ENCODE measurements around the gene BZW2.
"Not testable (repeated sequence)": the region's sequence is repeated elsewhere in the genome, so short reads cannot be mapped to it uniquely, and the experiment has no call there.

The BZW2 gene

DNA sequence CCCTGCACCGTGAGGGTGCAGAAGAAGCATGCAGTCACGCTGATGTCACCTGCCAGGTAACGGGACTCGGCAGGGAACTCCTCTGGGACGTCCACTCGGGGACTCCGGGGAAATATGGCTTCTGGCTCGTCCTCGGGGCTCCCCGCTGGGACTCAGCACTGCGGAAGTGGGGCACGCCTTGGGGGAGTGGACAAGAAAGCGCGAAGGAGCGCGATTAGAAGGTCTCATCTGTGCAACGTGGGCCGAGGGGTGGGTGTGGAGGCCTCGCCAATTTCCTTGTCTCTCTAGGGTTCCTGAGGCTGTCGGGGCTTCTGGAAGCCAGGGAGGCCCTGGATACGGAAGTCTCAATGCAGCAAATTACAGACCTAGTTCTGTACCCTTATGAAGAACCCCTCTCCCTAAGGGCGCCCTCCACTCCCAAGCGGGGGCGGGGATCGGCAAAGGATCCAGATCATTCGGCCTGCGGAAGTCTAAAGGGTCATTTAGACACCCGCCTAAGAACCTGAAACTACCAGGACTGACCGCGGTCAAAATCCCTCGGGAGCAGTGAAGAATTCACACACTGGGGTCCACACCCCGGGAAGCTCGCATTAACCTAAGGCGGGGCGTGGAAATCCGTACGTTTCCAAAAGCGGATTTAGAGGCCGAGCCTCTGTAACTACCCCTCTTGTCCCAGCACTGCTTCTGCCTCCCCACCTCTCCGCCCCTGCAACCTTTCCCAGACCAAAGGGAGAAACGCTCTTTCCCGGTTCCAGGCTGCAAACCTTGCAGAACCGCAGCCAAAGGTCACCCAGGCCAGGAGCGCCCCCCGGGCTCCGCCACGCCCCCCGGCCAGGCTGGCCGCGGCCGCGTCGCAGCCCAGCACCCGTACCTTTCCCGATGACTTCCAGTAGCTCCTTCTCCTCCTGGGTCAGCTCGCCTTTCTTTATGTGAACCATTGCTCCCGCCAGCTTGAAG, 1.1 kb upstream of the BZW2 start:
- peak; percentile 29 for DNase-seq (ENCODE audit: low spot score)

GRCh38 chr7:16646472-16647072, 591 bp downstream of the BZW2 start:
- DNase-seq (ENCODE audit: low spot score): peak; percentile 12

DNA sequence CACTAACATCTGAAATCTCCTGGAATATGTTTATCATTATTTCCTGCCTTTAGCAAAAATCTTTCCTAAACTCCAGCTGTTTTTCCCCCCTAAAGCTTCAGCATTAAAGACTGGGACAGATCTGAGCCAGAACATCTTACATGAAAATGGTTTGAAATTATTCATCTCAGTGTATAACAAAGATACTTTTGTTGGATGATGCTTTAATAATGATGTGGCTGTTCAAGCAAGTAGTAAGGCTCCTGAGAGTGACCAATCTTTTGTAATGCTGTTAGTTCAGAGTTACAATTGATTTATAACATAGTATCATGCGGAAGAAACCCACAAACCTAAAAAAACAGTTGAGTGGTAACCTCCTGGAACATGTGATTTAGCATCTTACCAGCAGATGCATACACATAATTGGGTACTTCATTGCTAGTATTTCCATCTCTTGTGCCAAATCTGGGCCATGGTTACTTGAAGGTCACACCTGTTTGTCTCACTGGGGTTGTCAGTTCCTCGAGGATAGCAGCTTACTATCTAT, 1.5 kb downstream of the BZW2 start:
- no peak for DNase-seq (ENCODE audit: low spot score)

DNA sequence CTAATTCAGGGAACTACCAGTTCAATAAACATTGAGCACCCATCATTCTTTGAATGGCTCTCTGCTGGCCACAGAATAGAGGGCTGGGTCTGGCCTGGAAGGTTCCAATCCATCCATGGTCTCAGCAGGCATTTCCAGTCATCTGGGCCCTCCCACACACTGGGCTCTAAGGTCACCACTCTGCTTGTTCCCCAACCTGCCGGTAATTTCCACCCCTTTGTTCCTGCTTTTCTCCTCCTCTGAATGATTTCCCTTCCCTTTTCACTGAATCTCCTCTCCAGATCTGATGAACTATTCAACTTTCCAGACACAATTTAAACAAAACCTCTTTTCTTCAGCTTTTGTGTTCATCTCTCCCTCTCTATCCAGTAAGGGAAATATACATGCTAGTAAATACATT, 2.6 kb downstream of the BZW2 start:
- DNase-seq (ENCODE audit: low spot score): no peak

DNA sequence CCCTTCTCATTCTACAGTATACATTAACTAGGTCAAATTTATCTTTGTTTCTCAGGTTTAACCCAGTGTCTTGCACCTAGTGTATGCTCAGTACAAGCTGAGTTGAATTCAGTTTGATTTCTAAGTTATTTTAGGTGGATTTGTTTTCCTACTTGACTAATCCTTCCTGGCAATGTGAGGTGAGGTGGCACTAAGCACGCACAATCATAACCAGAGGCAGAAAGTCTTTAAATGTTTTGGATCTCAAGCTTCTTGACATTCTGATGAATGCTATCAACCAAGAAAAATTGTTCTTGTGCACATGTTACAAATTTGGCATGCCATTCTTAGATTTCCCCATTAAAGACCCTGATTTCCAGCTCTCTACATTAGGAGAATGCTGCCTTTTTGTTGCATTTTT, 3.2 kb downstream of the BZW2 start:
- DNase-seq (ENCODE audit: low spot score): no peak

DNA sequence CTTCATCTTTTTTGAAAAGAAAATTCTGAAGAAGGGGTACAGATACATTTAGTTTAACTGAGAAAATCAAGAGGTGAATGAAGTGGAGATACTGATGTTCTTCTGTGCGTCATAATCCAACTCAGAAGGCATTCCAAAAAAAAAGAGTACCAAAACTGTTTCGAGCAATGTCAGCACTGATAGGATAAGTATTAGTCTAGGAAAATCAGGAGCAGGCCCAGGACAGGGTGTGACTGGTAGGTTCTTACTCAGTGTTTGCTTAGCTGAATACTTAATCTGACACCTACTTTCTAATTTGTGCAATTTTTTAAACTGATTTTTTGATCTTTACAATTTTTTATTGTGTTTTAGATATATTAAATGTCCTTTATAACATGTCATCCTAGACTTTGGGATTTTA, 4.3 kb downstream of the BZW2 start:
- no peak for DNase-seq (ENCODE audit: low spot score)

DNA sequence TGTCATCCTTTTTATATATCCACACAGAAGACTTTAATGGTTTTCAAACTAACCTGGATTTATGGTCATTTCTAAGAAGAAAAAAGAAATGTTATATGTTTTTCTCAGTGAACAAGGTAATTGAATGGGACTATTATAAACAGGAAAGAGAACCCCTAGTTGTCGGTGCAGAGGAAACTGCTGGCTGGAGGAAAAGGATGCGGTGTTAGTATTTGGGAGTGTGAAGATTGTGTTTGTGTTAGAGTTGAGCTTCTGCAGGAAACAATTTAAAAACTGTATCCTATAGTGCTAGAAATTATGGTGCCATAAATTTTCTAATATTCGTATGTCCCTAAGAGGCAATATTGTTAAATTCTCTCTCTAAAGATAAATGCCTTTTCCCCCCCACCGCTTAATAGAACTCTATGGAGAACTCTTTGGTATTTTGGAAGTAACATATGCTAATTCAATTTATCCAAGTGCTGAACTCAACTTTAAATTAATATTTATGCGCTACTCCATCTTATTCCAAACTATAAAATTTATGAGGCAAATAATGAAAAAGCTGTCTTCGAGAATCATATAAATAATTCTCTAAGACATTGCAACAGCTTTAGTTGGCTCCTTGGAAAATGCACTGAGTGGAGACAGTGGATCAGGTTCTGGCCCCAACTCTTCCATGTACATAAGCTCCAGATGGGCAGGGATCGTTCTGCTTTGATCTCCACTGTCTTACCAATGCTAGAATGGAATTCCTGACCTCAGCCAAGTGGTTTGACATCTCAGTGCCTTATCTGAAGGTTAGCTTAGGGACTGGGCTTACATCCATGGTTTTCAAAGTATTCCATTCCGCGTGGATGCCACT, 5.6 kb downstream of the BZW2 start:
- no peak for DNase-seq (ENCODE audit: low spot score)

- DNase-seq (ENCODE audit: low spot score): no peak
Observed at GRCh38 chr7:16652240-16652583, 6.2 kb downstream of the BZW2 start.

GRCh38 chr7:16652888-16653287, 6.9 kb downstream of the BZW2 start:
- DNase-seq (ENCODE audit: low spot score): no peak

DNA sequence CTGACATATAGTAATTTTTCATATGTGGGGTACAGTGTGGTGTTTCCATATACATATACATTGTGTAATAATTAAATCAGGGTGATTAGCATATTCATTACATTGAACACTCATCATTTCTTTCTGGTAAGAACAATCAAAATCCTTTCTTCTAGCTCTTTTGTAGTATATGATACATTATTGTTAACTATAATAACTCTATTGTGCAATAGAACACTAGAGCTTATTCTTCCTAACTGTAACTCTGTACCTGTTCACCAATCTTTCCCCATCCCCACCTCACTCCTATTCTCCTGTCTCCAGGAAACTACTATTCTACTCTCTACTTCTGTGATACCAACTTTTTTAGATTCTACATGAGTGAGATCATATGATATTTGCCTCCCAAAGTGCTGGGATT, 9.4 kb downstream of the BZW2 start:
- no peak for DNase-seq (ENCODE audit: low spot score)

DNA sequence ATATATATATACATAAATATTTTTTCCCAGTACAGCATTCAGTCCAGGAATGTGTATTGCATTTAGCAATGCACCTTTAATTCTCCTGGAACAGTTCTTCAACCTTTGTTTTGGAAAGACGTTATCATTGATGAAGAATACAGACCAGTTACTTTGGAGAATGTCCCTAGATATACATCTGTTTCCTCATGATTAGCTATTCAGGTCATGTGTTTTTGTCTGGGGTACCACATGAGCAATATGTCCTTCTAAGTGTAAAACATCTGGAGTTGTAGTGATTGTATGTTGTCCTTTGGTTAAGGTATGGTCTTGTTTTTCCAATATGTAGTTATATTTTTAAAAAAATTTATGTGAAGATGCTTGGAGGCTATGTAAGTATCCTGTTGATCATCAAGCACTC, 10.2 kb downstream of the BZW2 start:
- DNase-seq (ENCODE audit: low spot score): no peak

GRCh38 chr7:16657656-16658279, 11.8 kb downstream of the BZW2 start:
- no peak for DNase-seq (ENCODE audit: low spot score)

DNA sequence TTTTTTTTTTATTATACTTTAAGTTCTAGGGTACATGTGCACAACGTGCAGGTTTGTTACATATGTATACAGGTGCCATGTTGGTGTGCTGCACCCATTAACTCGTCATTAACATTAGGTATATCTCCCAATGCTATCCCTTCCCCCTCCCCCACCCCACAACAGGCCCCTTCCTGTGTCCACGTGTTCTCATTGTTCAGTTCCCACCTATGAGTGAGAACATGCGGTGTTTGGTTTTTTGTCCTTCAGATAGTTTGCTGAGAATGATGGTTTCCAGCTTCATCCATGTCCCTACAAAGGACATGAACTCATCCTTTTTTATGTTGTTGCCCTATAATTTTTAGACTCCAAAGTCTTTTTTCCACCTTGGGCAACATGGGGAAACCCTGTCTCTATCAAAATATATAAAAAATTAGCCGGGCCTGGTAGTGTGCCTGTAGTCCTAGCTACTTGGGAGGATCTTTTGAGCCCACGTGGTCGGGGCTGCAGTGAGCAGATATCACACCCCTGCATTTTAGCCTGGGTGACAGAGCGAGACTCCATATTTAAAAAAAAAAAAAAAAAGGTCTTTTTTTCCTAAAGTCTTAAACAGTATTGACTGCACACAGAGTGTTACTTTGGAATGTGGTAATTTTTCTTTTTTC, 14.0 kb downstream of the BZW2 start:
- not testable (repeated sequence) for DNase-seq (ENCODE audit: low spot score)

DNA sequence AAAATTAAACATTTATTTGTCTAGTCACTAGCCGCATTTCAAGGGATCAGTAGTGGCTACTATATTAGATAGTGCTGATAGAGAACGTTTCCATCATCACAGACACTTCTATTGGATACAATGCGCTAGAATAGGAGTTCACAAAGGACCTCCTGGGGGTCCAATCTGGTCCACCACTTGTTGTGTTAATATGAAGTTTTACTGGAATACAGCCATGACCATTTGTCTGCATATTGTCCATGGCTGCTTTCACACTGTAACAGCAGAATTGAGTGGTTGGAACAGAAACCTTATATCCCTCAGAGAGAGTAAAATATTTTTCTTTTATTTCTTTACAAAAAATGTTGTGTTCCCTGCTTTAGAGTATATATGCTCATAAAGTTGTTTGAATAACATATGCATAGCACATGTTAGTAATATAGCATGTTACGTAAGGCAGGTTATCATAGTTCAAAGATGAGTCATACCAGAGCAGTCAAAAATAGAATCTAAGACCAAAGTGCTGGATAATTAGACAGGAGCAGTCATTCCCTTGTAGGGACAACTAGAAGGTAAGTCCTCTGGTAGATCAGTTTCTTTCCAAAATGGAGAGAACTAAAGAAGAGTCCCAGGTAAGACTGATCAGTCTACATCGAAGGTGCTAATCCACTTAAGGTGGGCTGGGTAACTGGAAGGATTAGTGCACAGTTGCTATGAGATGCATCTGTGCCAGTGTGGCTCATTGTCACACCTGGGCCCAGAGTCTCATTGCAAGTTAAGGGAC, 14.9 kb downstream of the BZW2 start:
- no peak for DNase-seq (ENCODE audit: low spot score)

DNA sequence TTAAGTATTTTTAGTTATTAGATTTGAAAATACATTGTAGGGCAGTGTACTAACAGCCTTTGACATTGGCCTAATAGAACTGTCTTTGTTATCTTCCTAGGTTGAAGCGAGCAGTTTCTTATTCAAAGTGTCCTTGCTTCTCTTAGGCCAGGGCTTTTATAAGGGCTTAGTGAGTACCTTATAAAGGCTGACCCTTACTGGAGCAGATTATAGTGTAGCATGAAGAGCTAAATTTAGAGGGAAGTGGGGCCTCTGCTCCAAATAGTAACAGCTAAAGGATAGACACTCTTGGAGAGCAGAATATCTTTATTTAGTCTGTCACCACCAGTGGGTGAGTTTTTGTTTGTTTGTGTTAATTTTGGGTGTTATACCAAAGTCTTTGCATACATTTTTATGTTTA, 15.9 kb downstream of the BZW2 start:
- no peak for DNase-seq (ENCODE audit: low spot score)

GRCh38 chr7:16667355-16667754, 21.4 kb downstream of the BZW2 start:
- DNase-seq (ENCODE audit: low spot score): no peak

DNA sequence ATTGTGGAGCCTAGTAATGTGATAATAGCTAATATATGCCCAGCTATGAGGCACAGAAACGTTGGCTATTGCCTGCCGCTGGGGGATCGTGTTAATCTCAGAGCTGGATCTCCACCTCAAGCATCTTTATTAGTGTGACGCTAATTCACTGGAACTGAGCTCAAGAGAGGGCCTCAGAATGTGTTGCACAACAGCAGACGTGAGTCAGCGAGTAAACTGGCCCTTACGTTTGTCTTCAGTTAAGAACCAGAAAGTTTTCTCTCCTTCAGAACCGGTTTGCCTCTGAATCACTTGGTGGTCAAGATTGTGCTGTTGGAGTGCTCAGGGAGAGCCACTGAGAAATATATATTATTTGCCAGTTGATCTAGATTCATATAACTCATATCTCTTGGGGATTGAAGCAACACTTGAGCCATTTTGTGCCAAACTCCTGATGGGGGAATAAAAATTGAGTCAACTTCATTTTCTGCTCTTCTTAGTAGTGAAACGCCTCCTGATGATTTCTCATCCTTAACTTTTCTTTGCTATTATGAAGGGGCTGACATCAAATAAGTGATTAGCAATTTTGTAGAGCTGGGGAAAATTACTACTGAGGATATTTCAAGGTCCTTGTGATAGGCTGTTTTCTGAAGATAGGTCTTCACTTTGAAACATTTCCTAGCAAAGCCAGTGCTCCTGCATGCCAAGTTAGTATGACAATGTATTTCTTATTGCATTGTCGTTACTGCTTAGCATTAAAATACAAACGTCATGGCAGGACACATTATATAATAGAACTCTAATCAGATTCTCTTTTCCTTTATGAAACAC, 22.3 kb downstream of the BZW2 start:
- peak; percentile 39 for DNase-seq (ENCODE audit: low spot score)

- no peak for DNase-seq (ENCODE audit: low spot score)
Observed at GRCh38 chr7:16668978-16669377, 23.0 kb downstream of the BZW2 start.

DNA sequence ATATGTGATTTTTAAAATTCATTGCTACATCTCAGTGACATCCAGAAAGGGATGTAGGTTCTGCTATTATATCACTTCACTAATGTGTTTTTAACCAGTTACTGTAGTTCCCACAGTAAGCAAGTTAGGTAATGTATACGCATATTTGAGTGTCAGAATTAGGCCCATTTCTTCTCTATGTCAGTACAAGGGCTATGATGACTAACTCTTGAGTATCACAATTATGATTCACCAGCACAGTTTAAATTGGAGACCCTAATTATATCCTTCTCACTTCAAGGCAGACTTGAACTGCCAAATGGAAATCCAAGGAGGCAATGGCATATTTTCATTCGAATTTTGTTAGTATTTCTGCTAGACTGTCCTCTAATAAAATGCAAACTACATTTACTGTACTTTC, 23.6 kb downstream of the BZW2 start:
- DNase-seq (ENCODE audit: low spot score): no peak

GRCh38 chr7:16670021-16670420, 24.0 kb downstream of the BZW2 start:
- DNase-seq (ENCODE audit: low spot score): no peak

Measured in SK-N-DZ (cell line).